A673 (cell line): ENCODE results near the gene U2SURP.

Experiments
- CTCF ChIP-seq: fragments of 300-800, 200-600 bp; sonication (generic); conservative IDR thresholded peaks from 2 replicates; pipeline ENCODE4 v1.5.1; 2017; ENCODE audit warnings: low read depth, mild to moderate bottlenecking, antibody characterized with exemption, low read length, moderate library complexity, mixed read lengths
- EZH2 ChIP-seq: fragments of 200-600 bp; sonication (generic); IDR thresholded peaks from 2 replicates; pipeline ENCODE4 v1.6.1; 2017; ENCODE audit warnings: borderline replicate concordance, low read depth, mild to moderate bottlenecking, mixed read lengths, antibody characterized with exemption, low read length; ENCODE audit not compliant: poor library complexity, severe bottlenecking

- no peak for TF ChIP-seq CTCF
- no peak for TF ChIP-seq EZH2
Measured at GRCh38 chr3:143002083-143002712, 828 bp downstream of the U2SURP start.
